GM21717 (cell line): ENCODE measurements around the gene STAU1.
"Not testable (repeated sequence)": the region's sequence is repeated elsewhere in the genome, so short reads cannot be mapped to it uniquely, and the experiment has no call there.

Source experiments
- ATAC-seq: cut with Tn5 transposase; IDR thresholded peaks from one replicate; pipeline ENCODE4 v1.9.1; 2021; ENCODE audit warnings: mild to moderate bottlenecking, moderate library complexity; ENCODE audit not compliant: unreplicated experiment

Gene STAU1

GRCh38 chr20:49203746-49204145, 15.6 kb upstream of the STAU1 start:
- no peak for ATAC-seq

GRCh38 chr20:49203011-49203410, 14.9 kb upstream of the STAU1 start:
- no peak for ATAC-seq

DNA sequence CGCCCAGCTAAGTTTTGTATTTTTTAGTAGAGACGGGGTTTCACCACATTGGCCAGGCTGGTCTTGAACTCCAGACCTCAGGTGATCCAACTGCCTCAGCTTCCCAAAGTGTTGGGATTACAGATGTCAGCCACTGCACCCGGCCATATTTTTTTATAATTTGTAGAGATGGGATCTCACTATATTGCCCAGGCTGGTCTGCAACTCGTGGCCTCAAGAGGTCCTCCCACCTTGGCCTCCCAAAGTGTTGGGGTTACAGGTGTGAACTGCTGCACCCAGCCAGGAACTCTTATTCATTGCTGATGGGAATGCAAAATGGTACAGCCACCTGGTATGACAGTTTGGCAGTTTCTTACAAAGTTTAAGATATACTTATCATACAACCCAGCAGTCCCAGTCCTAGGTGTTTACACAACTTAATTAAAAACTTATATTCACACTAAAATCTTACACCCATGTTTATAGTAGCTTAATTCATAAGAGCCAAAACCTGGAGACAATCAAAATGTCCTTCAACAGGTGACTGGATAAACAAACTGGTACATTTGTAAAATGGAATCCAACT, 11.7 kb upstream of the STAU1 start:
- no peak for ATAC-seq

DNA sequence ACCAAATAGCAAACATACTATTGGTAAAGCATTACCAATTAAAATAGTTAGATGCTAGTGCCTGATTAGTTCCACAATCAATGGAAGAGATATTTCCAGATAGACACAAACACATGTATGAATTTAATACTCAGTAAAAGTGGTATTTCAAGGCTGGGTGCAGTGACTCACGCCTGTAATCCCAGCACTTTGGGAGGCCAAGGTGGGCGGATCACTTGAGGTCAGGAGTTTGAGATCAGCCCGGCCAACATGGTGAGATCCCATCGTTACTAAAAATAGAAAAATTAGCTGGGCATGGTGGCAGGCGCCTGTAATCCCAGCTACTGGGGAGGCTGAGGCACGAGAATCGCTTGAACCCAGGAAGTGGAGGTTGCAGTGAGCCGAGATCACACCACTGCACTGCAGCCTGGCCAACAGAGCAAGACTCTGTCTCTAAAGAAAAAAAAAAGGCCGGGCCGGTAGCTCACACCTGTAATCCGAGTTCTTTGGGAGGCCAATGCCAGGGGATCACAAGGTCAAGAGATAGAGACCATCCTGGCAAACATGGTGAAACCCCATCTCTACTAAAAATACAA, 4.9 kb upstream of the STAU1 start:
- not testable (repeated sequence) for ATAC-seq

DNA sequence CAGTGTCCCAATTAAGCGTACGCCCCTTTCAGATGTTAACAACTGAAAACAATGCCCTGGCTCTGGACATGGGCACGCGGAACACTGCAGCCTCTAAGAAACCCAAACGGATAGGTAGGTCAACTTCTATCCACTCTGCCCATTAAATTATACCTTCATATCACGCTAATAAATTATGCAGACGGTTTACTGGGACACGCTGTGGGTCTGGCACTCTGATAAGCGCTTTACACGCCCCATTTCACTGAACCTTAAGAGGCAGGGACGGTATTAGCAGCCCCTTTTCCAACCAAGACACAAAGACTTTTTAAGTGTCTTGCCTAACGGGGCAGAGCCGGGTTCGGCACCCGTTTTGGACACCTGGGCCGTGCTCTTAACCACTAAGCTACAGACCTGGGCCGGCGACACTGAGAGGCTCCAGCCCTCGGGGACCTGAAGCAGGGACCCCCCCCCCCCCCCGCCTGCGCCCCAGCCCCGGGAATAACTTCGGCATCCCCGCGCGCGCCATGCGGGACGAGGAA, 744 bp downstream of the STAU1 start:
- peak; percentile 5 for ATAC-seq

DNA sequence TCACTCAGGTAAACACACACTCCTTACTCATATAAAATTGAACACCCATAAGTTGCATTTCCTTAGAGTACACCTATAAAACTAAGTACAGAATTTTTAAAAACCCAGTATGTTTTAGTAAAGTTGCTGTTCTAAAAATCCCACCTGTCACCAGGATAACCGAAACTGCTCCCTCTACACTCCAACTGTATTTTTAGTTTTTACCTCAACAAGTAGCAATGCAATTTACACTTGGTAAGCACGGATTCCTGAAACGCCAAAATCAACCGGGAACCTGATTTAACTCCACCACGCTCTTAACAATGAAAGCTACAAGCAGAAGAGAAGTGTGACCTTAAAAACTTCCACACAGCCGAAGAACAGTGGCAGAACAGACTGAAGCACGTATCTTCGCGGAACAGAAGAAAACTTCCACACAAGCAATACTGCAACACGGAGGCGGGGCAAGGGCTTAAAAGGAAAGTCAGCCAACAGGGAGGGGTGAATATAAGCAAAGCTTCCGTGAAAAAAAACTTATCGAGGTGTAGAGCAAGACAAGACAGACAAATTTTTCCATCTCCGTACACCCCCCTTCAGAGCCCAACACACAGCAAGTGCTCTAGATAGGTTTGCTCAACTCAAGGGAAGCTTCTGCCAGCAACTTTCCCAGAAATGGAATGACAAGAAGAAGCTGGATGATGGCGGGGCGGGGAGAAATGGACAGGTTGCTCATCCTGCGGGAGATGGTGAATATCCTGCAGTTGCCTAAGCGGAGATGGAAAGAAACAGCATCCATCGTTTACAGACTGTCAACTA, 1.4 kb downstream of the STAU1 start:
- no peak for ATAC-seq

DNA sequence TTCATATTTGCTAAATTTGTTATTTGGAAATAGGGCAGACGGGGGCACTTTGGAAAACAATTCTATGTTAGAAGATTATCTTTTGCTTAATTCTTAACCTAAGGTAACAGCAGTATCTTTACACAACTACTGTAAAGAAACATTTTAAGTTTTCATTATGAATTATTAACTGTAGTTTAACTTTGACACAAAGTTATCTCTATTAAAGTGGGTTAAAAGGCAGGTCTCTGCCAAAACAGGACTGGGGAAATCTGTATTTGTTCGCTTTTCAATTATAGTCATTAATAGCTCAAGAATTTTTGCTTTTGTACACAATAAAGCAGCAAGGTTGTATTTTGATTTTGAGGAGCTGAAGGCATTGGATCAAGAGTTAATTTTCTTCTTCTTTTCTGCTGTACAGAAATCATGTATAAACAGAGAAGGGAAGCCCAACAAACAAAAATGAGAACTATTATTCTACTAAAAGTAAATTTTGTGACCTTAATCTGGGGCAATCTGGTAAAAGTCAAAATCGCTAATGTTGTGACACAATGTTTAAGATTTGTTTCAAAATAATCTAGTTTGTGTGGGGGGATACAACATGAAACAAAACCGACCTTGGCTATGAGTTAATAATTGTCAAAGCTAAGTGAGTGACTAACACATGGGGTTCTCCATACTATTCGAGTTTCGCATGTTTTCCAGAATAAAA, 2.9 kb downstream of the STAU1 start:
- no peak for ATAC-seq

DNA sequence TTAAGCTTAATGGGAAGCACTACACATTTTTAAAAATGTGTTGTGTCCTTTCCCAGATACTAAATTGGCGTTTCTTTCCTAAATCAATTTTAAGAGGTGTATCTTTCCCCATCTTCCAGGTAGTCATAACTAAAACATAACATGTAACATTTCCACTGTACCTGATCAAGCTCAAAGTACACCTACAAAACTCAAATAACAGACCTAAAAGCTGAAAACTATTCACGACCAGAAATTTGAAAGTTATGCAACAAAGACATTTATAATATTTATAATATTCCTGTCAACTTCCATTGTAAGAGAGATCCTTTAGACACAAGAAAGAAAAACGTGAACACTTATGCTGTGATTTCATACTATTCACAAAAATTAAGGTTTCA, 3.5 kb downstream of the STAU1 start:
- ATAC-seq: no peak

DNA sequence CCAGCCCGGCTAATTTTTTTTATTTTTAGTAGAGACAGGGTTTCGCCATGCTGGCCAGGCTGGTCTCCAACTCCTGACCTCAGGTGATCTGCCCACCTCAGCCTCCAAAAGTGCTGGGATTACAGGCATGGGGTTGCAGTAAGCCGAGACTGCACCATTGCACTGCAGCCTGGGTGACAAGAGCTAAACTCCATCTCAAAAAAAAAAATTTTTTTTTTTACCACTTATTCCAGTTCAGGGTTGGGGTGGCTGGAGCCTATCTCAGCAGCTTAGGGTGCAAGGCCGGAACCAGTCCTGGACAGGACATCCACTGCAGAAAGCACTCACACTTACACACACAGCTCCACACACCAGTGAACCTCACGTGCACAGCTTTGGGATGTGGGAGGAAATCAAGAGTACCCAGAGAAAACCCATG, 4.0 kb downstream of the STAU1 start:
- not testable (repeated sequence) for ATAC-seq

- no peak for ATAC-seq
These were observed 4.7 kb downstream of the STAU1 start for GRCh38 chr20:49183444-49183843.

- ATAC-seq: no peak
These were observed 6.8 kb downstream of the STAU1 start for GRCh38 chr20:49181265-49181877.

- no peak for ATAC-seq
These were observed 8.5 kb downstream of the STAU1 start for GRCh38 chr20:49179368-49180277.

DNA sequence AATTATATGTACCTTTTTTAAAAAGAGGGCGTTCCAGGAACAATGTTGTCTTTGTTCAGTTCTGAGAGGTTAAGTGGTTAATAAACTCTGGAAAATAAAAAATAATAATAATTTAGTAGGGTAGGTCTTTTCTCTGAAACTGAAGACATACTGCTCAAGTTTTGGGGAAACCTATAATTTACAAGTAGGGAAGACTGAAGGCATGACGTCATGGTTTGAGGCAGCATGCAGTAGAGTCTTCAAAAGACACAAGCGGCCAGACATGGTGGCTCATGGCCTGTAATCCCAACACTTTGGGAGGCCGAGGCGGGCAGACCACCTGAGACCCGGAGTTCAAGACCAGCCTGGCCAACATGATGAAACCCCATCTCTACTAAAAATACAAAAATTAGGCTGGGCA, 14.0 kb downstream of the STAU1 start:
- no peak for ATAC-seq

GRCh38 chr20:49172413-49172812, 15.7 kb downstream of the STAU1 start:
- no peak for ATAC-seq

DNA sequence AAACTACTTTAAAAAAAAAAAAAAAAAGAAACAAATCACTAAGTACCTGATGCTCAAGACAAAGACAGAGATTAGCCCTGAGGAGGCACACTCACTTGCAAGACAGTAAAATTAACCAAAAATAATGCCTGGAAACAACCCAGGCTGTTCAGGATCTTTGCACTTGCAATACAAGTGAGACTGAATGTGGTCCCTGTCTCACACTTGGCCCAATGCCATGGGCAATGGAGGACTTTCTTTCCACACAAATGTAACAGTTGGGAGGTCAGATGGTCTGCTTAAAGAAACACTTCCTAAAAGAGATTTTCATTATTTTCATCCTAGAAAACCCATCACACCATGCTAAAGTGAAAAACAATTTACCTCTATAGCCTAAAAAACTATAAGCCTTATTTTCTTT, 16.2 kb downstream of the STAU1 start:
- ATAC-seq: no peak

DNA sequence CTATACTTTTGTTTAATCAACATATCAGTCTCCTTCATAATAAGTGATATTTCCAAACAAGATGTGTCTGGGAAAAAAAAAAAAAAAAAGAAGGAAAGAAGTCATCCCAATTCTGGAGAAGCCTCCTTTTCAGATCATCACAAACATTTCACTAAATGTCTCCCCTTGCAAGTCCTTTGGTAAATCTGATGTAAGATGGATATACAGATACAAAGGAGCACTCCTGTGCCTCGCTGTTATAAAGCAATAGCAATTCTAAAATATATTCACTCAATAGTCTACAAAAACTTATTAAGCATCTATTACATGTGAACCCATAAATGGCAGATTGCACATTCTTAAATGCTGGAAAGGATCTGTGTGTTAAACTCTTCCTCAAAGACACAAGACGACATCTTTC, 17.4 kb downstream of the STAU1 start:
- no peak for ATAC-seq

GRCh38 chr20:49169547-49169946, 18.6 kb downstream of the STAU1 start:
- ATAC-seq: no peak

DNA sequence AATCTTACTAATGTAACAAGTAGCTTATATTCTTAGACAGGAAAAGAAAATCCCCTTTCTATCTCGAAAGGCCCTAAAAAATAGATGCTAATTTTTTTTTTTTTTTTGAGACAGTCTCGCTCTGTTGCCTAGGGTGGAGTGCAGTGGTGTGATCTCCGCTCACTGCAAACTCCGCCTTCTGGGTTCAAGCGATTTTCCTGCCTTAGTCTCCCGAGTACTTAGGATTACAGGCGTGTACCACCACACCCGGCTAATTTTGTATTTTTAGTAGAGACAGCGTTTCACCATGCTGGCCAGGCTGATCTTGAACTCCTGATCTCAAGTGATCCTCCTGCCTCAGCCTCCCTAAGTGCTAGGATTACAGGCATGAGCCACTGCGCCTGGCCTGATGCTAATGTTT, 19.3 kb downstream of the STAU1 start:
- ATAC-seq: not testable (repeated sequence)

- ATAC-seq: no peak
These were observed 20.2 kb downstream of the STAU1 start for GRCh38 chr20:49167811-49168507.
